HepG2 (cell line): Measurements from ENCODE around the gene PANK2. TPM values are rescaled to one million over a fixed set of nuclear protein-coding genes. Genes with fewer than 3 reads are reported as not detected.

Experiments
- CREB1 ChIP-seq, 2 experiments: fragments of 450-650 bp in 1 of 2; IDR thresholded peaks; 2 replicates each; pipeline ENCODE4 v1.6.1; 2016 to 2017; ENCODE audit warnings: control low read depth in 1 of 2, mild to moderate bottlenecking in 1 of 2, missing compliant biosample characterization in 1 of 2, missing genetic modification characterization in 1 of 2
- DR1 ChIP-seq: sonication (generic); formaldehyde crosslinking; IDR thresholded peaks from 2 replicates; pipeline ENCODE4 v1.8.0; 2021; ENCODE audit warnings: mild to moderate bottlenecking, missing genetic modification reagents, inconsistent platforms
- HMG20A ChIP-seq: IDR thresholded peaks from 2 replicates; pipeline ENCODE4 v1.6.1; 2016; ENCODE audit warnings: borderline replicate concordance
- MTA1 ChIP-seq: sonication (generic); formaldehyde crosslinking; IDR thresholded peaks from 2 replicates; pipeline ENCODE4 v1.4.0; 2020; ENCODE audit warnings: missing genetic modification reagents, mild to moderate bottlenecking, borderline replicate concordance
- PAWR ChIP-seq: sonication (generic); formaldehyde crosslinking; IDR thresholded peaks from 2 replicates; pipeline ENCODE4 v1.4.0; 2020; ENCODE audit warnings: missing genetic modification reagents, mild to moderate bottlenecking, borderline replicate concordance
- RBFOX2 ChIP-seq: fragments of 200-400 bp; formaldehyde crosslinking; IDR thresholded peaks from 2 replicates; pipeline ENCODE4 v1.6.1; 2017; ENCODE audit warnings: low read depth, mild to moderate bottlenecking, low read length
- RBM22 ChIP-seq: fragments of 200-400 bp; formaldehyde crosslinking; optimal IDR thresholded peaks from 2 replicates; pipeline ENCODE3; 2017; ENCODE audit warnings: mild to moderate bottlenecking, low read length, moderate library complexity
- SIX1 ChIP-seq: sonication (generic); formaldehyde crosslinking; IDR thresholded peaks from 2 replicates; pipeline ENCODE4 v1.4.0; 2020; ENCODE audit warnings: missing genetic modification reagents, borderline replicate concordance
- TCF7L2 ChIP-seq: IDR thresholded peaks from 2 replicates; pipeline ENCODE4 v1.6.1; 2011; ENCODE audit warnings: mild to moderate bottlenecking, low read depth, low read length, moderate library complexity
- ZKSCAN5 ChIP-seq: sonication (generic); formaldehyde crosslinking; IDR thresholded peaks from 2 replicates; pipeline ENCODE4 v1.5.1; 2020; ENCODE audit warnings: mild to moderate bottlenecking, missing genetic modification reagents
- ZNF136 ChIP-seq: sonication (generic); formaldehyde crosslinking; IDR thresholded peaks from 2 replicates; pipeline ENCODE4 v1.8.1; 2022; ENCODE audit warnings: low read depth, mild to moderate bottlenecking, moderate library complexity, missing genetic modification reagents
- ZNF652 ChIP-seq: IDR thresholded peaks from 2 replicates; pipeline ENCODE4 v1.6.1; 2016; ENCODE audit warnings: low read depth, borderline replicate concordance
- ZNF816 ChIP-seq: sonication (generic); formaldehyde crosslinking; IDR thresholded peaks from 2 replicates; pipeline ENCODE4 v1.8.0; 2022; ENCODE audit warnings: missing genetic modification reagents, mild to moderate bottlenecking, borderline replicate concordance
- polyA plus RNA-seq, 8 experiments: library from polyadenylated mRNA; depleted of rRNA in 3 of 8; stranded (reverse) in 7 of 8; unstranded in 1 of 8; fragments of >200 nt; fragmentation: Illumina TruSeq in 4 of 8; extraction: Trizol in 4 of 8; gene quantifications; 2 replicates each; pipeline versions ENCODE4 v1.2.1 to v1.2.3, GENCODE V29; 2011 to 2016; ENCODE audit warnings: low read depth in 4 of 8, missing spikeins in 1 of 8, mixed read lengths in 1 of 8; ENCODE audit not compliant: insufficient read depth in 1 of 8
- total RNA-seq, 5 experiments: library from RNA; depleted of rRNA; stranded (reverse); fragments of >200 nt; fragmentation: Illumina TruSeq; extraction: Trizol; gene quantifications; 2 replicates each; pipeline ENCODE4 v1.2.3, GENCODE V29; 2016; ENCODE audit warnings: low read depth in 1 of 5
- TF ChIP-seq, protein P1 (sequence below), 2 experiments: sonication (generic) in 1 of 2; formaldehyde crosslinking in 1 of 2; IDR thresholded peaks; 2 replicates each; pipeline versions ENCODE4 v1.5.1 to v1.6.1; 2011 to 2020; ENCODE audit warnings: borderline replicate concordance in 1 of 2, low read depth in 1 of 2, low read length in 1 of 2, mild to moderate bottlenecking in 1 of 2, missing genetic modification reagents in 1 of 2, moderate library complexity in 1 of 2
- TF ChIP-seq, protein P2 (sequence below): IDR thresholded peaks from 2 replicates; pipeline ENCODE4 v1.6.1; 2016; ENCODE audit warnings: low read depth, borderline replicate concordance
- TF ChIP-seq, protein P3 (sequence below): sonication (generic); formaldehyde crosslinking; IDR thresholded peaks from 2 replicates; pipeline ENCODE4 v1.8.0; 2022; ENCODE audit warnings: mild to moderate bottlenecking, missing genetic modification reagents, moderate library complexity
- TF ChIP-seq, protein P4 (sequence below): sonication (generic); formaldehyde crosslinking; IDR thresholded peaks from 2 replicates; pipeline ENCODE4 v1.8.0; 2022; ENCODE audit warnings: missing genetic modification reagents, mild to moderate bottlenecking, borderline replicate concordance
- TF ChIP-seq, protein P5 (sequence below): fragments of 450-650 bp; IDR thresholded peaks from 2 replicates; pipeline ENCODE4 v1.6.1; 2017; ENCODE audit warnings: mild to moderate bottlenecking
- TF ChIP-seq, protein P6 (sequence below): sonication (generic); formaldehyde crosslinking; IDR thresholded peaks from 2 replicates; pipeline ENCODE4 v1.9.0; 2021; ENCODE audit warnings: missing genetic modification reagents, borderline replicate concordance

Gene PANK2
- total and polyA plus RNA-seq, 2 of the 13 experiments (the other 11 are each of a cell fraction or from before 2014, with no cell fraction given): 39.2 to 123 TPM

DNA sequence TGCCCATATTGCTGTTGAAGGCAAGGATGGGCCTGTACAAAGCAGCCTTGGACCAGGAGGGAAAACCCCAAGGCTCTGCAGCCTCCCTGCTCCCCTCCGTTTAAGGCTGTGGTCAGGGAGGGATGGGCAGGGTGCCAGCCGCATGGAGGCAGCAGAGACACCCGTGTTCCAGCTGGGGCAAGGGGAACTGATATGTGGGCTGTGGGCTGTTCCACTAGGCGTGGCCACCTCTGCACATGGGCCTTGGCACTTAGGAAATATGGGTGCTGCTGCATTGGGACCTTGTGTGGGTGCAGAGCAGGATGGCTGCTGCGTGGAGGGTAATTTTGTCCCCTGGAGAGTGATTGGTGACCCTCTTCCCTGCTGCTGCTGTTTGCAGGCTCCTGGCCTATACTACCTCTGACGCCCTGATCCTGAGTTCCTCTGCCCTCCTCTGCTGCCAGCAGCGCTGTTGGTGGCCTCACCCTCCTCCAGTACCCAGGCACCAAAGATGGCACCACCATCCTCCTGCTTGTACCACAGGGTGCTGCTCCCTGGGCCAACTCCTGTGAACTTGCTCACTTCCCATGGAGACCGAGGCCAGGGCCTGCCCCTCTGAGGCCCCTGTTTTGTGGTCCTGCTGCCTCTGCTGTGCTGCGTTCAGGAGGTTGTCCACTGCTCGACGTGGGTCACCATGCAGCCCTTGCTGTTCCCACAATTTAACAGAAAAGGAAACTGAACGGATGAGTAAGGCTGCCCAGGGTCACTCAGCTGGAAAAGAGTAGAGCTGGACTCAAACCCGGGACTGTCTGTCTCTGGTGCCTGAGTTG, 35.3 kb downstream of the PANK2 start (continued):
- no peak for TF ChIP-seq CREB1 (IDR thresholded peaks at IDR 0.05)
- no peak for TF ChIP-seq CREB1 (CRISPR knock-in tag; IDR thresholded peaks at IDR 0.05)
- TF ChIP-seq, protein P1, sequence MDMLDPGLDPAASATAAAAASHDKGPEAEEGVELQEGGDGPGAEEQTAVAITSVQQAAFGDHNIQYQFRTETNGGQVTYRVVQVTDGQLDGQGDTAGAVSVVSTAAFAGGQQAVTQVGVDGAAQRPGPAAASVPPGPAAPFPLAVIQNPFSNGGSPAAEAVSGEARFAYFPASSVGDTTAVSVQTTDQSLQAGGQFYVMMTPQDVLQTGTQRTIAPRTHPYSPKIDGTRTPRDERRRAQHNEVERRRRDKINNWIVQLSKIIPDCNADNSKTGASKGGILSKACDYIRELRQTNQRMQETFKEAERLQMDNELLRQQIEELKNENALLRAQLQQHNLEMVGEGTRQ (IDR thresholded peaks at IDR 0.05; ENCODE audit: low read depth, low read length): no peak
- TF ChIP-seq, protein P1 (CRISPR knock-in tag; IDR thresholded peaks at IDR 0.05; ENCODE audit: borderline replicate concordance): no peak
- no peak for TF ChIP-seq ZKSCAN5 (CRISPR knock-in tag)
- TF ChIP-seq, protein P2, sequence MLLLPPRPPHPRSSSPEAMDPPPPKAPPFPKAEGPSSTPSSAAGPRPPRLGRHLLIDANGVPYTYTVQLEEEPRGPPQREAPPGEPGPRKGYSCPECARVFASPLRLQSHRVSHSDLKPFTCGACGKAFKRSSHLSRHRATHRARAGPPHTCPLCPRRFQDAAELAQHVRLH (CRISPR knock-in tag): no peak
- TF ChIP-seq, protein P3, sequence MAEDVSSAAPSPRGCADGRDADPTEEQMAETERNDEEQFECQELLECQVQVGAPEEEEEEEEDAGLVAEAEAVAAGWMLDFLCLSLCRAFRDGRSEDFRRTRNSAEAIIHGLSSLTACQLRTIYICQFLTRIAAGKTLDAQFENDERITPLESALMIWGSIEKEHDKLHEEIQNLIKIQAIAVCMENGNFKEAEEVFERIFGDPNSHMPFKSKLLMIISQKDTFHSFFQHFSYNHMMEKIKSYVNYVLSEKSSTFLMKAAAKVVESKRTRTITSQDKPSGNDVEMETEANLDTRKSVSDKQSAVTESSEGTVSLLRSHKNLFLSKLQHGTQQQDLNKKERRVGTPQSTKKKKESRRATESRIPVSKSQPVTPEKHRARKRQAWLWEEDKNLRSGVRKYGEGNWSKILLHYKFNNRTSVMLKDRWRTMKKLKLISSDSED (CRISPR knock-in tag): 0 out of 2 replicates have a peak, but pooled peaks have one; percentile 30
- TF ChIP-seq SIX1 (CRISPR knock-in tag): no peak
- TF ChIP-seq, protein P4, sequence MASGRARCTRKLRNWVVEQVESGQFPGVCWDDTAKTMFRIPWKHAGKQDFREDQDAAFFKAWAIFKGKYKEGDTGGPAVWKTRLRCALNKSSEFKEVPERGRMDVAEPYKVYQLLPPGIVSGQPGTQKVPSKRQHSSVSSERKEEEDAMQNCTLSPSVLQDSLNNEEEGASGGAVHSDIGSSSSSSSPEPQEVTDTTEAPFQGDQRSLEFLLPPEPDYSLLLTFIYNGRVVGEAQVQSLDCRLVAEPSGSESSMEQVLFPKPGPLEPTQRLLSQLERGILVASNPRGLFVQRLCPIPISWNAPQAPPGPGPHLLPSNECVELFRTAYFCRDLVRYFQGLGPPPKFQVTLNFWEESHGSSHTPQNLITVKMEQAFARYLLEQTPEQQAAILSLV (CRISPR knock-in tag): 0 out of 2 replicates have a peak, but pooled peaks have one; percentile 29
- TF ChIP-seq, protein P5, sequence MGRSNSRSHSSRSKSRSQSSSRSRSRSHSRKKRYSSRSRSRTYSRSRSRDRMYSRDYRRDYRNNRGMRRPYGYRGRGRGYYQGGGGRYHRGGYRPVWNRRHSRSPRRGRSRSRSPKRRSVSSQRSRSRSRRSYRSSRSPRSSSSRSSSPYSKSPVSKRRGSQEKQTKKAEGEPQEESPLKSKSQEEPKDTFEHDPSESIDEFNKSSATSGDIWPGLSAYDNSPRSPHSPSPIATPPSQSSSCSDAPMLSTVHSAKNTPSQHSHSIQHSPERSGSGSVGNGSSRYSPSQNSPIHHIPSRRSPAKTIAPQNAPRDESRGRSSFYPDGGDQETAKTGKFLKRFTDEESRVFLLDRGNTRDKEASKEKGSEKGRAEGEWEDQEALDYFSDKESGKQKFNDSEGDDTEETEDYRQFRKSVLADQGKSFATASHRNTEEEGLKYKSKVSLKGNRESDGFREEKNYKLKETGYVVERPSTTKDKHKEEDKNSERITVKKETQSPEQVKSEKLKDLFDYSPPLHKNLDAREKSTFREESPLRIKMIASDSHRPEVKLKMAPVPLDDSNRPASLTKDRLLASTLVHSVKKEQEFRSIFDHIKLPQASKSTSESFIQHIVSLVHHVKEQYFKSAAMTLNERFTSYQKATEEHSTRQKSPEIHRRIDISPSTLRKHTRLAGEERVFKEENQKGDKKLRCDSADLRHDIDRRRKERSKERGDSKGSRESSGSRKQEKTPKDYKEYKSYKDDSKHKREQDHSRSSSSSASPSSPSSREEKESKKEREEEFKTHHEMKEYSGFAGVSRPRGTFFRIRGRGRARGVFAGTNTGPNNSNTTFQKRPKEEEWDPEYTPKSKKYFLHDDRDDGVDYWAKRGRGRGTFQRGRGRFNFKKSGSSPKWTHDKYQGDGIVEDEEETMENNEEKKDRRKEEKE: no peak
- no peak for TF ChIP-seq HMG20A (CRISPR knock-in tag)
- TF ChIP-seq RBFOX2: no peak
- TF ChIP-seq DR1 (CRISPR knock-in tag): no peak
- TF ChIP-seq ZNF652 (CRISPR knock-in tag): no peak
- TF ChIP-seq ZNF136 (CRISPR knock-in tag): no peak
- TF ChIP-seq PAWR: no peak
- no peak for TF ChIP-seq ZNF816 (CRISPR knock-in tag)
- 0 out of 2 replicates have a peak, but pooled peaks have one; percentile 42 for TF ChIP-seq MTA1 (CRISPR knock-in tag)
- peak; percentile 98 for TF ChIP-seq RBM22
- TF ChIP-seq, protein P6, sequence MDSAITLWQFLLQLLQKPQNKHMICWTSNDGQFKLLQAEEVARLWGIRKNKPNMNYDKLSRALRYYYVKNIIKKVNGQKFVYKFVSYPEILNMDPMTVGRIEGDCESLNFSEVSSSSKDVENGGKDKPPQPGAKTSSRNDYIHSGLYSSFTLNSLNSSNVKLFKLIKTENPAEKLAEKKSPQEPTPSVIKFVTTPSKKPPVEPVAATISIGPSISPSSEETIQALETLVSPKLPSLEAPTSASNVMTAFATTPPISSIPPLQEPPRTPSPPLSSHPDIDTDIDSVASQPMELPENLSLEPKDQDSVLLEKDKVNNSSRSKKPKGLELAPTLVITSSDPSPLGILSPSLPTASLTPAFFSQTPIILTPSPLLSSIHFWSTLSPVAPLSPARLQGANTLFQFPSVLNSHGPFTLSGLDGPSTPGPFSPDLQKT (CRISPR knock-in tag): no peak
- no peak for TF ChIP-seq TCF7L2
